Nucleus accumbens (tissue), 56 donors: ENCODE measurements around the gene NIP7.
"Not testable (repeated sequence)": the region's sequence is repeated elsewhere in the genome, so short reads cannot be mapped to it uniquely, and the experiment has no call there.

Experiments
- DNase-seq, 56 donors: peaks; one replicate each; lab custom pipeline; 2025; lab: John Stamatoyannopoulos, UW

NIP7 gene

GRCh38 chr16:69338557-69339288 is 849 bp upstream of the NIP7 start:
- DNase-seq, result peak in 4 of 56 donors; percentile 32 to 71 (median 62)

- DNase-seq, result no peak
These were observed 598 bp downstream of the NIP7 start for GRCh38 chr16:69340095-69340644.

- no peak for DNase-seq
These were observed 4.6 kb downstream of the NIP7 start for GRCh38 chr16:69344171-69344570.

- DNase-seq, result no peak
These were observed 6.4 kb downstream of the NIP7 start for GRCh38 chr16:69345923-69346322.

DNA sequence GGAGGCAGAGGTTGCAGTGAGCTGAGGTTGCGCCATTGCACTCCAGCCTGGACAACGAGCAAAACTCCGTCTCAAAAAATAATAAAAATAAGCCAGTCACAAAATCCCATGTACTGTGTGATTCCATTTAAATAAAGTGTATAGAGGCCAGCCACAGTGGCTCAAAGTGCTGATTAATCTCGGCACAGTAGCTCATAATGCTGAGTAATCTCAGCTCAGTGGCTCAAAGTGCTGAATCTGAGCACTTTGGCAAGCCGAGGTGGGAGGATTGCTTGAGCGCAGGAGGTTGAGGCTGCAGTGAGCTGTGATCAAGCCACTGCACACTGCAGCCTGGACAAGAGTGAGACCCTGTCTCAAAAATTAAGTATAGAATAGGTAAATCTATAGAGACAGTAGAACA is 7.1 kb downstream of the NIP7 start:
- DNase-seq, result no peak

GRCh38 chr16:69348222-69348621 is 8.7 kb downstream of the NIP7 start:
- no peak for DNase-seq

DNA sequence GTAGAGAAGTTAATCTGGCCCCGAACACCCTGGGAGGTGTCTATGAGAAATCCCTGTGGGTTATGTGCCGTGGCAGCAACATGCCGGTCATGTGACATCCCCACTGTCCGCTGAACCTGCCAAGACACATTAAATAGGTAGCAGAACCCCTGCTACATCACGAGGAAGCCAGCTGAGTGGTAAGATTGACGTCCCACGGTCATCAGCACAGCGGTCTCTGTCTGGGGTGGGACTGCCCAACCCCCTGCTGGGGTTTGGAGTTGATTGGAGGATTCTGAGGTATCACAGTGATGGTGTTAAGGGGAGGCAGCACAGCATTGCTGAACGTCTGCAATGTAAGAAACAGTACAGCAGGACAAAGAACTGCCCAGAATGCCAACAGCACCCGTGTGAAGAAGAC is 10.0 kb downstream of the NIP7 start:
- no peak for DNase-seq

DNA sequence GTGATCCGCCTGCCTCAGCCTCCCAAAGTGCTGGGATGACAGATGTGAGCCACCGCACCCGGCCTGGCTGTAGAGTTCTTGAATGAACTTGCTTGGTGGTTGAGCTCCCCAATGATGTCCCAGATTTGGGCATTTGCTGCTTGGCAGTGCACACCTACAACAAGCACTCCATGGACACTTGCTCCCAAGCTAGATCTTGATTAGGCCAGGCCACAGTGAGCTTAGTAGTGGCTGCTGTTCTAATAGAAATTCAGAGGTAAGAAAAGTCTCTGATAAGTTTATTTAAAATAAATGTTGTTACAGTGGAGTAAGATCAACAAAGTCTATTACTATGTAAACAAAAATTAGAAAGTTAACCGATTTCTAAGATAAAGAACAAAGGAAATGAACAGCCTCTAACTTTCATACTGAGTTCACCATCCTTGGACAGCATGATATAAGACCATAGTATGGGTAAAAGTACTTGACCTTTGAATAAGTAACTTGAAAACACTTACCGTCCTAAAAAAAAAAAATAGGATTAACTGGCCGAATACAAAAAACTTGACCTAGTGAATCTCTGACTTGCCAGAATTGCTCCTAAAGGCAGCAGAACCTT is 11.1 kb downstream of the NIP7 start:
- DNase-seq, result no peak

- no peak for DNase-seq
These were observed 11.9 kb downstream of the NIP7 start, which contains the start of gene TMED6 for GRCh38 chr16:69351309-69352027. Gene TMED6 (minus strand): TSS chr16:69351786. CDS start chr16:69351753, 33 bp downstream.

- DNase-seq, result not testable (repeated sequence)
These were observed 20.5 kb downstream of the NIP7 start for GRCh38 chr16:69360070-69360469.

- DNase-seq, result no peak
These were observed 23.7 kb downstream of the NIP7 start for GRCh38 chr16:69363281-69363717.

DNA sequence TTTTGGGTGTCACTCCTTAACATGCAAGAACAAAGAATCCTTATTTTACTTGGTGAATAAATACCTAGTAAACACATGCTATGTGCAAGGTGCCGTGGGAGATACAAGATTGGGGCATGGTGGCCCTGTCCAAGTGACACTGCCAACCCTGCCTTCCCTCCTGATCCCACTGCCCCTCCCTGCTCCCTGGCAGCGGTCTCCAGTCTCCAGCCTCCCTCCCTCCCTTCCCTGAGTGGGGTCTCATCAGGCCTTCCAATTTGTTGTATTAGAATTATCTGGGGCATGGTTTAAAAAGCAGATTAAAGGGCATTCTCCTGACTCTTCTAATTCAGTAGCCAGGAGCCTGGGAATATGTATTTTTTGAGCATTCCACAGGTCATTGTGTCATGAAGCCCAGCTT is 24.5 kb downstream of the NIP7 start:
- DNase-seq, result no peak

DNA sequence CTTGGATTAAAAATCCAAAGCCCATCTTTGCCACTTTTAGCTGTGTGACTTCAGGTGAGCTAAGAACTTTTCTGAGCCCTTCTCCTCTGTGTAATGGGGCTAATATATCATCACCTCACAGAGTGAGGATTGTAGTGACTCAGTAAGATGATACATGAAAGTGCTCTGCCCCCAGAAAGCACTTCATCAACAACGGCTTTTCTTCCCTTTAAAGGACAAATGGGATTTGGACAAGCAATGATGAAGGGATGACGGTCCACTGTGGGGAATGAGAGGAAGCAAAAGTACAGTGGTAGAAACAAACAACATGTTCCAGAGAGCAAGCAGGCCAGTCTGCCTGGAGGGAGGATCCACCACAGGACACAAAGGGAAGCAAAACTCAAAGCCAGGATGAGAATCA is 26.3 kb downstream of the NIP7 start:
- DNase-seq, result no peak

GRCh38 chr16:69366431-69366830 is 26.9 kb downstream of the NIP7 start:
- DNase-seq, result no peak

DNA sequence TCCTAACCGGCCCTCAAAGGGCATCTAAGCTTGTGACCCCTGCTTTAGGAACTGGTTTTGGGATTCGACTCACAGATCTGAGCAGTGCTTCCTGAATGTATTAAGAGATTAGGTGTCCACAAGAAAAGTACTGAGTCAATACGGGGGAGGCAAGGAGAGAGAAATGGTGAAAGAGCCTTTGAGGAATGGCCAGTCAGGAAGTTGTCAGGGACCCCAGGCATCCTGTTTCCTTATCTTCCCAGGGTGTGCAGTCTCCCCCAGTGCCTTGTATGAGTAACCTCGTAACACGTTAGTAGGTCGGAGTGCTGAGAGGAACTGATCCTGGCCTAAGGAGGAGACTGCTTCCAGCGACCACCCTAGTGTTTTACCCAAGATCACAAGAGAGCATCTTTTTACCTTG is 28.4 kb downstream of the NIP7 start:
- DNase-seq, result no peak

GRCh38 chr16:69368866-69369265 is 29.3 kb downstream of the NIP7 start:
- no peak for DNase-seq

- no peak for DNase-seq
These were observed 32.0 kb downstream of the NIP7 start for GRCh38 chr16:69371564-69371963.

DNA sequence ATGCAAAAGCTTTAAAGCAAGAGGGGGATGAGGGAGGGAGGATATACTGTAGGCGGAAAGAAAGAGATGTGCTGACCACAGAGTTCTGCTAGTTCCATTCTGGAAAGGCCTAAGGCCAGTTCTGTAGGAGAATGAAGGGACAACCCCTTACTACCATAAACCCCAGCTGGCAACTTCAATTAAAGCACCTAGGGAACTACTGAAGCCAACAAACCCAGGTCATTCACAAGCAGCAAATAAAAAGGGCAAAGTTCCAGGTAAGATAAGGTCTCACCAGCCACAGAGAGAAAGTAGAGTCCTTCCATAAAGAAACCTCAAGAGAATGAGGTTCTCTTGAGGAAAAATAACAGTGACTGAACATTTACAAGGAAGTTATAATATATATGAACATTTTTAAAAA is 33.4 kb downstream of the NIP7 start:
- DNase-seq, result no peak

GRCh38 chr16:69376393-69377059 is 37.0 kb downstream of the NIP7 start:
- DNase-seq, result no peak

GRCh38 chr16:69378036-69378435 is 38.5 kb downstream of the NIP7 start:
- no peak for DNase-seq

- DNase-seq, result no peak
These were observed 39.2 kb downstream of the NIP7 start for GRCh38 chr16:69378760-69379159.
